ENCODE data around the gene ASCC1. TPM values are rescaled to one million over a fixed set of nuclear protein-coding genes. Genes with fewer than 3 reads are reported as not detected.
"Not testable (repeated sequence)": the region's sequence is repeated elsewhere in the genome, so short reads cannot be mapped to it uniquely, and the experiment has no call there.

The ASCC1 gene
- total RNA-seq, 1 donor from 2014 or later = 21.2 TPM

DNA sequence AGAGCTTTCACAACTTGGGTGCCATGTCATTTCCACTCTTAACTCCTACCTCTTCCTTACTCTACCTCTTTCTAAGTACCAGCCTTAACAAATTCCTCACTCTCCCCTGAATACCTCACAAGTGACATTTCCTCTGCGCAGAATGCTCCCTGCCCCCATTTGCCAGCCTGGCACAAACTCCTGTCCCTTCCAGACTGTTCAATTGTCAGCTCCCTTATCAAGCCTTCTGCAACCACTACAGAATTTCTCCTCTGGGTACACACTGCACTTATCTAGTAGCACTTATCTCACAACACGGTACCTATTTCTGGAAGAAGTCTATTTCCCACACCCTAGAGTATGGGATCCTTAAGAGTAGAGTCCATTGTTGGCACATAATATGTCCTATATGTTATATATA lies 39.4 kb downstream of the ASCC1 start:
- intact Hi-C loops (cut with DNase I) = loop anchor here (5.0 kb wide), 1 partner anchor 41 kb away; the partner anchor contains the start of genes ANAPC16 and ASCC1
- no peak for DNase-seq (ENCODE audit: low spot score)

- intact Hi-C loops (cut with DNase I) = loop anchor here (5.0 kb wide), 1 partner anchor 42 kb away; the partner anchor contains the start of genes ANAPC16 and ASCC1
- DNase-seq (ENCODE audit: low spot score) = no peak
These were observed 40.9 kb downstream of the ASCC1 start for GRCh38 chr10:72175149-72175548.

DNA sequence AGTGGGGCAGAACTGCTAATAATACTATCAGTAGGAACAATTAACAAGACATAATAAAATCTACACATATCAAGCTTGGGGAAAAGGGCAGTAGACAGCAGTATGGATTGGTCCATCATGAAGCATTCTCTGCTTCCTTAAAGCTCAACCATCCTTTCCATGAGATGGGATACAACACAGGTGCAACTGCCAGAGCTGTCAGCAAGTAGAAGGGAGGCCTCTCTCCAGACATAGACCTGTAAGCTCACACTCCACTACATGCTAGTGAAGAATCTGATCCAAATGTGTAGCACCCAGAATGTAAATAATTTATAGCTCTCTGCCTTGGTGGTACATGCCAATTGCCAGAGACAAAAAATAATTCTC lies 41.8 kb downstream of the ASCC1 start:
- no peak for DNase-seq (ENCODE audit: low spot score)
- intact Hi-C loops (cut with DNase I) = no loop called here

DNA sequence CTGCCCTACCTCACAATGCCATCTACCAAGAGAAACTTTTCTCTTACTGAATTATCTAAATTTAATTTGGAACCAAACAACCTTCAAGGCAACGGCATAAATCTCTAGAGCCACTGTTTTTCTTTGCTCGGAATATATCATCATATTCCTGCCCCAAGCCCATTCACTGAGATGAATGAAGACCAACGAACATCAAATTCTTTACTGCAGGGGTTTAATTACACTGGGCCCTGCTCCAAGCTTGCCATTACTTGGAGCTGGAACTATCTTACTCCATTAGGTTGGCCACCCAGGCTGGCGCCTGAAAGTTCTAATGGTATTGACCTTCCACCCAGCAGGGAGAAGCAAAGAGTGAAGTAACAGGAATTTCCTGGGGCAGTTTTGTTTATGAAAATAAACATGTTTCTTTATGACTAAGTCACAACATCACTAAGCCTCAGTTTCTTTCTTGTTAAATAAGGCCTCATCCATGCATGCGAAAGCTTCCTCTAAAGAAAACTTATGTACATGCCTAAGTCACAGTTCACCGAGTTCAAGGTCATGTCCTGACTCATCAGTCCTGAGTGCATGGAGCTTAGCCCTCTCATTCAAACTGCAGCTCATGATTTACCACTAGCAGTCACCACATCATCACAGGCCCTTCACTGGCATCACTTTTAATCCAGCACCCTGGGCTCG lies 42.3 kb downstream of the ASCC1 start:
- intact Hi-C loops (cut with DNase I) = no loop called here
- DNase-seq (ENCODE audit: low spot score) = no peak

GRCh38 chr10:72173262-72173618 lies 42.8 kb downstream of the ASCC1 start:
- intact Hi-C loops (cut with DNase I) = no loop called here
- DNase-seq (ENCODE audit: low spot score) = no peak

GRCh38 chr10:72171175-72171630 lies 44.9 kb downstream of the ASCC1 start:
- DNase-seq (ENCODE audit: low spot score) = no peak
- intact Hi-C loops (cut with DNase I) = no loop called here

- intact Hi-C loops (cut with DNase I) = no loop called here
- no peak for DNase-seq (ENCODE audit: low spot score)
These were observed 45.3 kb downstream of the ASCC1 start for GRCh38 chr10:72170733-72171132.

DNA sequence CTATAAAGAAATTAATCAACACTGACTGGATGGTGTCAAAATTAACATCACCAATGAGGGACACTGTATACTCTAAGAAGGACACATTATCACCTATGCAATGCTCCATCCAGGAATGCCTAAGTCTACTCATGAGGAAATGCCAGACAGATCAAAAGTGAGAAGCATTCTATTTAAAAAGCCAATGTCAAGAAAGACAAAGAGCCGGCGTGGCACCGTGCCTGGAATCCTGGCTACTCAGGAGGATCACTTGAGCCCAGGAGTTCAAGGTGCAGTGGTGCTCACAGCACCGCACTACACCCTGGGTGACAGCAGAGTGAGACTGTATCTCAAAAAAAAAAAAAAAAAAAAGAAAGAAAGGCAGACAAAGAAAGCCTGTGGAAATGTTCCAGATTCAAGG lies 45.8 kb downstream of the ASCC1 start:
- intact Hi-C loops (cut with DNase I) = no loop called here
- no peak for DNase-seq (ENCODE audit: low spot score)

- no peak for DNase-seq (ENCODE audit: low spot score)
- intact Hi-C loops (cut with DNase I) = no loop called here
These were observed 49.0 kb downstream of the ASCC1 start for GRCh38 chr10:72167118-72167517.

- intact Hi-C loops (cut with DNase I) = no loop called here
These were observed 51.5 kb downstream of the ASCC1 start for GRCh38 chr10:72164617-72165016.

DNA sequence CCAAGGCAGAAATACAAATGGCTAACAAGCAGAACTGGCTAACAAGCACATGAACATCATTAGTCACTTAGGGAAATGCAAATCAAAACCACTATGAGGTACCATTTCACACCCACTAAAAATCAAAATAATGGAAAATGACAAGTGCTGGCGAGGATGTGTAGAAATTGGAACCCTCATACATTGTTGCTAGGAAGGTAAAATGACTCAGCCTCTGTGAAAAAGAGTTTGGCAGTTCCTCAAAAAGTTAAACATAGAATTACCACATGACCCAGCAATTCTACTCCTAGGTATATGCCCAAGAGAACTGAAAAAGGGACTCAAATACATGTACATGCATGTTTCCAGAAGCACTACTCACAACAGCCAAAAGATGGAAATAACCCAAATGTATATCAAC lies 53.1 kb downstream of the ASCC1 start:
- no peak for DNase-seq (ENCODE audit: low spot score)
- intact Hi-C loops (cut with DNase I) = no loop called here

More at GRCh38 chr10:72164617-72165016, 51.5 kb downstream of the ASCC1 start:
- DNase-seq (ENCODE audit: low spot score) = no peak

- no peak for DNase-seq (ENCODE audit: low spot score)
- intact Hi-C loops (cut with DNase I) = no loop called here
These were observed 57.9 kb downstream of the ASCC1 start for GRCh38 chr10:72158176-72158575.

- no peak for DNase-seq (ENCODE audit: low spot score)
- intact Hi-C loops (cut with DNase I) = no loop called here
These were observed 59.9 kb downstream of the ASCC1 start for GRCh38 chr10:72156223-72156622.

DNA sequence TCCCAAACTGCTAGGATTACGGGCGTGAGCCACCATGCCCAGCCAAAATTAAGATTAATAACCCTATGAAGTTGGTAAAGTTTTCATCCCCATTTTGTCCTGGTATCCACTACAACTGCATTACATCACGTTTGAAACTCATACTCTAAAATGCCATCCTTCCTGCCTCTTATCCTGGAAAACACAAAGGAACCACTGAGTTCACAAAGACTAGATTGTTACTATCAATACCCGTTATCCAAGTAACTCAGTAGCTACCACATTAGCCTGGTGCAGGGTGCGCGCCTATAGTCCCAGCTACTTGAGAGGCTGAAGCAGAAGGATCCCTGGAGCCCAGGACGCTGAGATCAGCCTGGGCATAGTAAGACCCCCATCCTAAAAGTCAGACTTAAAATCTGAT lies 63.8 kb downstream of the ASCC1 start:
- DNase-seq (ENCODE audit: low spot score) = no peak
- intact Hi-C loops (cut with DNase I) = no loop called here

GRCh38 chr10:72150746-72151478 lies 65.2 kb downstream of the ASCC1 start:
- DNase-seq (ENCODE audit: low spot score); intact Hi-C loops (cut with DNase I): not testable (repeated sequence)

GRCh38 chr10:72147324-72147584 lies 68.8 kb downstream of the ASCC1 start:
- DNase-seq (ENCODE audit: low spot score); intact Hi-C loops (cut with DNase I): not testable (repeated sequence)

- DNase-seq (ENCODE audit: low spot score) = no peak
- intact Hi-C loops (cut with DNase I) = no loop called here
These were observed 69.3 kb downstream of the ASCC1 start for GRCh38 chr10:72146559-72147323.

DNA sequence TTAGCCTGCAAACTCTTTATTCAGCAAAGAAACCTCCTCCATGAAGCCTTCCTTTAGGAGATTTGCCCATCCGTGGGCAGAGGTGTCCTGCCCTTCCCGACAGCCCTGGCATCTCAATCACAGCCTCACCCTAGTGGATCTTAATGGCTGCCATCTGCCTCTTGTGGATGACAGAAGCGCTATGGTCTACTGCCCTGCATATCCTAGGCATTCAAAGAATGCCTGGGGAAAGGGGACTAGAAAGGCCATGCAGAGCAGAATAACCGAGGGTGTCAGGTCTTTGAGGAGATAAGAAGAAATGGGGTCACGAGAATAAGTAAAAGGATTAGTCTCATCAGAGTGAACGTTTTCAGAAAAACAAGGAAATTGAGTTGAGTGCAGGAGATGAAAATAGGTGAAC lies 70.0 kb downstream of the ASCC1 start:
- intact Hi-C loops (cut with DNase I) = no loop called here
- DNase-seq (ENCODE audit: low spot score) = no peak

GRCh38 chr10:72145657-72146056 lies 70.4 kb downstream of the ASCC1 start:
- intact Hi-C loops (cut with DNase I) = no loop called here
- no peak for DNase-seq (ENCODE audit: low spot score)

DNA sequence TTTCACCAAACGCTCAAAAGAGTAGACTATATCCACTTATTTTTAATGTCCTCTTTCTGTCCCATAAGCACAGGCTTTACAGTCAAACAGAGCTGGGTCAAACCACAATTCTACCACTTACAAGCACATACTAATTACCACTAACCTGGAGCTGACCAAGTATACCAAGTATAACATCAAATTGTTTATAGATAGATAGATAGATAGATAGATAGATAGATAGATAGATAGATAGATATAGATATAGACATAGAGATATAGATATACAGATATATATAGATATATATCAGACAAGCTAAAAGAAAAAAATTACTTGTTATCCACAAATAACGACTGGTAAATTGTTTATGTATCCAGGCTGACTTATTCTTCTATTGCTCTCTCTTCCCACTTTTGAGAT lies 75.2 kb downstream of the ASCC1 start:
- intact Hi-C loops (cut with DNase I) = no loop called here
- DNase-seq (ENCODE audit: low spot score) = no peak

DNA sequence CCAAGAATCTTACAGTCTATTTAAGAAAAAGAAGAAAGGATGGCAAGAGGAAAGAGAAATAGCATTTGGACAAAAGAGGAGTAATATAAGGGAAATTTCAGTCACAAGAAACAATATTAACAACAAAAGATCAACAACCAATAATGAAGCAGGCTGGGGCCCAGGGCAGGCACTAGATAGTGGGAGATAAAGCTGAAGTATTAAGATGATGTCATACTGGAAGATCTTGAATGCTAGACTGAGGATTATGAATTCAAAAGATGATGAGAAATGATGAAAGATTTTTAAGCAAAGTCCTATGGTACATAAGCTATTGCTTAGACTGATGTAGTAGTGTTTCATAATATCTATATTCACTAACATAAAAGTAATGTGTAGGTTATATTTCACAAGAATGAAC lies 75.9 kb downstream of the ASCC1 start:
- no peak for DNase-seq (ENCODE audit: low spot score)
- intact Hi-C loops (cut with DNase I) = no loop called here

All from cardiac septum (tissue), 1 donor.